ENCODE data around the gene LCORL. TPM values are rescaled to one million over a fixed set of nuclear protein-coding genes. Genes with fewer than 3 reads are reported as not detected.

Gene LCORL
- total RNA-seq, 1 experiment from 2014 or later, result 13.8 TPM

DNA sequence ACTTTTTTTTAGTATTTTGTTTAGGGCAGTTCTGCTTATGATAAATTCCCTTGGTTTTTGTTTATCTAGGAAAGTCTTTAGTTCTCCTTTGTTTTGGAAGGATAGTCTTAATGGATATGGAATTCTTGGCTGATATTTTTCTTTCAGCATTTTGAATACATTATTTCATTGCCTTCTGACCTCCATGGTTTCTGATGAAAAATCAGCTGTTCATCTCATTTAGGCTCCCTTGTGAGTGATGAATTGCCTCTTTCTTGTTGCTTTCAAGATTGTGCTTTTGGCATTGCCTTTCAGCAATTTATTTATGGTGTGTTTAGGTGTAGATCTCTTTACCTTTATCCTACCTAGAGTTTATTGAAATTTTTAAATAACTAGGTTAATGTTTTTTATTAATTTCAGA, 41.5 kb upstream of the LCORL start:
- Histone ChIP-seq H3K27ac (no peak overlapping the region), H3K9me2 (ENCODE audit: insufficient read depth) (no peaks in the 10 kb centered on the region), H2AFZ (no peak overlapping the region), H3K36me3 (ENCODE audit: low read depth) (no peaks in the 10 kb centered on the region), H3K27me3 (ENCODE audit: insufficient read depth, low read depth) (no peaks in the 10 kb centered on the region), H3K4me3 (no peak overlapping the region), H3K9me3 (ENCODE audit: insufficient read depth, low read depth) (no peaks in the 10 kb centered on the region; the same call in 1 of the 2 replicates), H3K4me1 (replicated peaks; ENCODE audit: insufficient read depth) (no peaks in the 10 kb centered on the region), H3K4me2 (no peak overlapping the region), H3K79me2 (ENCODE audit: low read depth) (no peaks in the 10 kb centered on the region), H4K20me1 (ENCODE audit: insufficient read depth) (no peaks in the 10 kb centered on the region), H3F3A (ENCODE audit: insufficient read depth, low read depth) (no peaks in the 10 kb centered on the region)
- CTCF ChIA-PET, result no interaction called here
- DNase-seq, result no peak
- intact Hi-C loops (cut with micrococcal nuclease; ENCODE audit: unreplicated experiment), result no loop called here
- no TSS peak for BruUV-seq (replicated peaks)
- POLR2A ChIA-PET (ENCODE audit: unreplicated experiment), result no interaction called here
- TF ChIP-seq EZH2 (IDR thresholded peaks at IDR 0.05; ENCODE audit: low read depth), result no peak
- TF ChIP-seq, protein P1, sequence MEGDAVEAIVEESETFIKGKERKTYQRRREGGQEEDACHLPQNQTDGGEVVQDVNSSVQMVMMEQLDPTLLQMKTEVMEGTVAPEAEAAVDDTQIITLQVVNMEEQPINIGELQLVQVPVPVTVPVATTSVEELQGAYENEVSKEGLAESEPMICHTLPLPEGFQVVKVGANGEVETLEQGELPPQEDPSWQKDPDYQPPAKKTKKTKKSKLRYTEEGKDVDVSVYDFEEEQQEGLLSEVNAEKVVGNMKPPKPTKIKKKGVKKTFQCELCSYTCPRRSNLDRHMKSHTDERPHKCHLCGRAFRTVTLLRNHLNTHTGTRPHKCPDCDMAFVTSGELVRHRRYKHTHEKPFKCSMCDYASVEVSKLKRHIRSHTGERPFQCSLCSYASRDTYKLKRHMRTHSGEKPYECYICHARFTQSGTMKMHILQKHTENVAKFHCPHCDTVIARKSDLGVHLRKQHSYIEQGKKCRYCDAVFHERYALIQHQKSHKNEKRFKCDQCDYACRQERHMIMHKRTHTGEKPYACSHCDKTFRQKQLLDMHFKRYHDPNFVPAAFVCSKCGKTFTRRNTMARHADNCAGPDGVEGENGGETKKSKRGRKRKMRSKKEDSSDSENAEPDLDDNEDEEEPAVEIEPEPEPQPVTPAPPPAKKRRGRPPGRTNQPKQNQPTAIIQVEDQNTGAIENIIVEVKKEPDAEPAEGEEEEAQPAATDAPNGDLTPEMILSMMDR (conservative IDR thresholded peaks at IDR 0.05), result no peak

DNA sequence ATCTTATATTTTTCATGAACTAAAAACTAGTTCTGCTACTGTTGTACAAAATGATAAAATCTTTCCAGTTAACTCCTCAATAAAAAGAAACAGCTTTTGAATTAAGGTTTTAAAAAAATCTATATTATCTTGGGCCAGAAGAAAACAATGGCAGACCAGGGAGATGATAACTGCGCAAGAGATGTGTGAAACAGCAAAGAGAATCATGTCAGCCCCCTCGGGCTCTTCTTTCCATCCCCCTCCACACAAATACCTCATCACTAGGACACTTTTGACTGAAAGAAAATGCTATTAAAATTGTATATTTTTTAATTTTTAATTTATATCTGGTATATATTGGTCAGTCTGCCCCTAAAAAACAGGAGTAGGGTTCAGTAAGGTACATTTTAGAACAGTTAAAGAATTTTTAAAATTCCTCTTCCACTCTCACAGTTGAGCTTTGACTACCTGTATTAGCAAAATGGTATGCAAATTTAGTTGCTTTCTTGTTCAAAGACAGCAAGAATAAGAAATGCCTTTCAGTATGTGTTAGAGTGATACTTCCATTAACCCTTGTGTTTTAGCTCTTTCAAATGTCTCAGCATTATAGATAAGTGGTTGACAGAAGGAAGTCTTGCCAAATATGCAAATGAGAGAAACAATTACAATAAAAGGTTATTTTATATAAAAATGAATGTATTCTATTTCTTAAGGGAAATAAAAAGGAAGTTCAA, 36.4 kb upstream of the LCORL start:
- Histone ChIP-seq H3K27me3 (ENCODE audit: insufficient read depth, low read depth) (no peaks in the 10 kb centered on the region), H3K9me2 (ENCODE audit: insufficient read depth) (no peaks in the 10 kb centered on the region), H2AFZ (no peak overlapping the region), H3K9me3 (ENCODE audit: insufficient read depth, low read depth) (no peaks in the 10 kb centered on the region), H3K36me3 (ENCODE audit: low read depth) (no peaks in the 10 kb centered on the region), H3K27ac (no peak overlapping the region), H3K4me1 (replicated peaks; ENCODE audit: insufficient read depth) (no peaks in the 10 kb centered on the region), H3K4me2 (no peak overlapping the region), H3F3A (ENCODE audit: insufficient read depth, low read depth) (no peaks in the 10 kb centered on the region), H3K79me2 (ENCODE audit: low read depth) (no peaks in the 10 kb centered on the region), H4K20me1 (ENCODE audit: insufficient read depth) (no peaks in the 10 kb centered on the region), H3K4me3 (no peak overlapping the region)
- CTCF ChIA-PET, result no interaction called here
- POLR2A ChIA-PET (ENCODE audit: unreplicated experiment), result no interaction called here
- no TSS peak for BruUV-seq (replicated peaks)
- intact Hi-C loops (cut with micrococcal nuclease; ENCODE audit: unreplicated experiment), result no loop called here
- no peak for DNase-seq
- TF ChIP-seq, protein P1 (conservative IDR thresholded peaks at IDR 0.05), result no peak
- TF ChIP-seq EZH2 (IDR thresholded peaks at IDR 0.05; ENCODE audit: low read depth), result no peak

DNA sequence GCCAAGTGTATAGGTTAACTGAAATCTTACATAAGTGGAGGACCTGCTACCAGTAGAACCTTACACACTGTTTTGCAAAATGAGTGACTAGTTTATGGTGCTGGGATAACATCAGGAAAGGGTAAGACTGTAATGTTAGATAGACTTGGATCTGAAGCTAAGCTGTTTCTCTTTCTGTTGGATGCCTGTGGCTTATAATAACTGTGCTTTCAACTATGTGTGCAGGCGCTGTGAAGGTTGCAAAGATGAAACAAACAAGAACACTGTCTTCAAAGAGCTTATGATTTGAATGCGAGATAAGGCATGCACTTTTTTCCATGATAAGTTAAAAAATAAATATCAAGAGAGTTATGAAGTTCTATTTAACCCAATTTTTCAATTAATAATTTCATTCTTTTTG, 34.5 kb upstream of the LCORL start:
- no peaks in the 10 kb centered on the region for H3K9me2 ChIP-seq (ENCODE audit: insufficient read depth)
- H3K4me2 ChIP-seq, result no peak overlapping the region
- no peaks in the 10 kb centered on the region; the same call in 1 of the 2 replicates for H3K9me3 ChIP-seq (ENCODE audit: insufficient read depth, low read depth)
- ChIA-PET POLR2A (ENCODE audit: unreplicated experiment) (no interaction called here), CTCF (no interaction called here)
- H3K36me3 ChIP-seq (ENCODE audit: low read depth), result no peaks in the 10 kb centered on the region
- no peaks in the 10 kb centered on the region for H3F3A ChIP-seq (ENCODE audit: insufficient read depth, low read depth)
- H3K79me2 ChIP-seq (ENCODE audit: low read depth), result no peaks in the 10 kb centered on the region
- H2AFZ ChIP-seq, result no peak overlapping the region
- H3K27me3 ChIP-seq (ENCODE audit: insufficient read depth, low read depth), result no peaks in the 10 kb centered on the region
- H3K27ac ChIP-seq, result no peak overlapping the region
- DNase-seq, result no peak
- intact Hi-C loops (cut with micrococcal nuclease; ENCODE audit: unreplicated experiment), result no loop called here
- BruUV-seq (replicated peaks), result no TSS peak
- no peak overlapping the region for H3K4me3 ChIP-seq
- no peaks in the 10 kb centered on the region for H4K20me1 ChIP-seq (ENCODE audit: insufficient read depth)
- H3K4me1 ChIP-seq (replicated peaks; ENCODE audit: insufficient read depth), result no peaks in the 10 kb centered on the region
- TF ChIP-seq EZH2 (IDR thresholded peaks at IDR 0.05; ENCODE audit: low read depth), result no peak
- TF ChIP-seq, protein P1 (conservative IDR thresholded peaks at IDR 0.05), result no peak

Measured in PC-9 (cell line).